Uterus (tissue), 4 donors: Measurements from ENCODE around the gene RTN1. TPM values are rescaled to one million over a fixed set of nuclear protein-coding genes. Genes with fewer than 3 reads are reported as not detected.

Experiments
- DNase-seq, 2 donors: peaks; one replicate each; pipeline ENCODE4 v3.0.0-alpha.2; 2019 to 2020
- H3K27ac ChIP-seq, 2 donors: fragments of 200-600 bp; sonication (generic); 1 replicate in 1 of 2; 2 replicates in 1 of 2; pipeline ENCODE4 v1.5.1; 2016 to 2018
- H3K27me3 ChIP-seq, 2 donors: fragments of 200-600 bp; sonication (generic); one replicate each; pipeline ENCODE4 v1.5.1; 2018 to 2019; ENCODE audit warnings: control low read depth in 1 of 2
- H3K36me3 ChIP-seq, 2 donors: fragments of 200-600 bp; sonication (generic); one replicate each; pipeline ENCODE4 v1.5.1; 2019; ENCODE audit warnings: control low read depth in 1 of 2
- H3K4me1 ChIP-seq, 2 donors: fragments of 200-600 bp; sonication (generic); one replicate each; pipeline ENCODE4 v1.5.1; 2018 to 2019; ENCODE audit warnings: control low read depth in 1 of 2
- H3K4me3 ChIP-seq, 2 donors: fragments of 200-600 bp; sonication (generic); 1 replicate in 1 of 2; 2 replicates in 1 of 2; pipeline ENCODE4 v1.5.1; 2018 to 2019; ENCODE audit warnings: mild to moderate bottlenecking in 1 of 2
- H3K9me3 ChIP-seq, 2 donors: fragments of 200-600 bp; sonication (generic); one replicate each; pipeline ENCODE4 v1.5.1; 2019; ENCODE audit warnings: control low read depth in 1 of 2
- POLR2A ChIP-seq, 2 donors: fragments of 450-650 bp; IDR thresholded peaks; one replicate each; pipeline ENCODE4 v1.6.1; 2016; ENCODE audit warnings: antibody characterized with exemption in 2 of 2, mild to moderate bottlenecking in 1 of 2, moderate library complexity in 1 of 2
- intact Hi-C: fragments of 100-400 bp; cut with DNase I; formaldehyde crosslinking; loops from one replicate; pipeline ENCODE4 v1.15.1; 2023; ENCODE audit warnings: low total_unique reads
- total RNA-seq, 4 donors: library from RNA; depleted of rRNA in 3 of 4; stranded (reverse); fragments of >200 nt in 3 of 4; gene quantifications; one replicate each; pipeline versions ENCODE4 v1.1.0 to v1.2.4, GENCODE V29; 2014 to 2023
- TF ChIP-seq, protein P1 (sequence below), 4 experiments: fragments of 200-600 bp in 2 of 4; fragments of 450-650 bp in 2 of 4; sonication (generic) in 2 of 4; IDR thresholded peaks; one replicate each; pipeline ENCODE4 v1.5.1; 2016 to 2019; ENCODE audit warnings: antibody characterized with exemption in 4 of 4, mild to moderate bottlenecking in 2 of 4, moderate library complexity in 1 of 4
- donor health status: DM: yes; HTN: yes; CAD: no.

The RTN1 gene
- total RNA-seq, 4 donors from 2014 or later = 0.26 to 14.4 (median 7.5) TPM

DNA sequence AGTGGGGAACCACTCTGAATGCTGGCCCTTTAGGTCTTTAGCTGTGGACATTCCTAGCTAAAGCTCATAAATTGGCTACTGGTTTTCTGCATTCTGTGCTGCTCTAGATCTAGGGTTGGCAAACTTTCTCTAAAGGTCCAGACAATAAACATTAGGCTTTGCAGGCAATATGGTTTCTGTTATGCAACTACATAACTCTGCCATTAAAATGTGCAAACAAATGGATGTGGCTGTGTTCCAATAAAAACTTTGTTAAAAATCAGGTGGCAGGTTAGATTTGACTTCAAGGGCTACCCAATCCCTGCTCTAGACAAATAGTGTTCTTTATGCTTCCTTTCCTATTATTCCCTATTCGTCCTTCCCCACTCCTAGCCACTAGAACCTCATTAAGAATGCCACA is 42.6 kb upstream of the RTN1 start:
- DNase-seq = no peak
- no peak for TF ChIP-seq POLR2A (IDR thresholded peaks at IDR 0.05)
- TF ChIP-seq, protein P1, sequence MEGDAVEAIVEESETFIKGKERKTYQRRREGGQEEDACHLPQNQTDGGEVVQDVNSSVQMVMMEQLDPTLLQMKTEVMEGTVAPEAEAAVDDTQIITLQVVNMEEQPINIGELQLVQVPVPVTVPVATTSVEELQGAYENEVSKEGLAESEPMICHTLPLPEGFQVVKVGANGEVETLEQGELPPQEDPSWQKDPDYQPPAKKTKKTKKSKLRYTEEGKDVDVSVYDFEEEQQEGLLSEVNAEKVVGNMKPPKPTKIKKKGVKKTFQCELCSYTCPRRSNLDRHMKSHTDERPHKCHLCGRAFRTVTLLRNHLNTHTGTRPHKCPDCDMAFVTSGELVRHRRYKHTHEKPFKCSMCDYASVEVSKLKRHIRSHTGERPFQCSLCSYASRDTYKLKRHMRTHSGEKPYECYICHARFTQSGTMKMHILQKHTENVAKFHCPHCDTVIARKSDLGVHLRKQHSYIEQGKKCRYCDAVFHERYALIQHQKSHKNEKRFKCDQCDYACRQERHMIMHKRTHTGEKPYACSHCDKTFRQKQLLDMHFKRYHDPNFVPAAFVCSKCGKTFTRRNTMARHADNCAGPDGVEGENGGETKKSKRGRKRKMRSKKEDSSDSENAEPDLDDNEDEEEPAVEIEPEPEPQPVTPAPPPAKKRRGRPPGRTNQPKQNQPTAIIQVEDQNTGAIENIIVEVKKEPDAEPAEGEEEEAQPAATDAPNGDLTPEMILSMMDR (IDR thresholded peaks at IDR 0.05) = no peak
- H3K27me3 ChIP-seq = peaks cover 0 to 16% of the 10 kb centered on the region in 2 donors
- no peaks in the 10 kb centered on the region for H3K36me3 ChIP-seq
- H3K4me1 ChIP-seq = no peaks in the 10 kb centered on the region
- no peaks in the 10 kb centered on the region for H3K9me3 ChIP-seq
- no peak overlapping the region for H3K27ac ChIP-seq
- no peak overlapping the region for H3K4me3 ChIP-seq
- intact Hi-C loops = no loop called here

DNA sequence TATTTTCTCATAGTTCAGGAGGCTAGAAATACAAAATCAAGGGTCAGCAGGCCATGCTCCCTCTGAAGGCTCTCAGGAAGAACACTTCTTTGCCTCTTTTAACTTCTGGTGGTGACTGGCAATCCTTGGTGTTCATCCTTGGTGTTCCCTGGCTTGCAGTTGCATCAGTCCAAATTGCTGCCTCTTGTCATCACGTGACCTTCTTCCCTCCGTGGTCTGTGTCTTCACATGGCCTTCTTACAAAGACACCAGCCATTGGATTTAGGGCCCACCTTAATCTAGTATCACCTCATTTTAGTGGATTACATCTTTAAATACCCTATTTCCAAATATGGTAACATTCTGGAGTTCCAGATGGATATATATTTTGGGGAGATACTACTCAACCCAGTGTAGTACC is 41.9 kb upstream of the RTN1 start:
- Histone ChIP-seq H3K9me3 (no peaks in the 10 kb centered on the region), H3K27ac (no peak overlapping the region), H3K36me3 (no peaks in the 10 kb centered on the region), H3K4me3 (no peak overlapping the region), H3K27me3 (peaks cover 0 to 10% of the 10 kb centered on the region in 2 donors), H3K4me1 (no peaks in the 10 kb centered on the region)
- intact Hi-C loops = no loop called here
- DNase-seq = no peak
- no peak for TF ChIP-seq POLR2A (IDR thresholded peaks at IDR 0.05)
- TF ChIP-seq, protein P1 (IDR thresholded peaks at IDR 0.05) = no peak

DNA sequence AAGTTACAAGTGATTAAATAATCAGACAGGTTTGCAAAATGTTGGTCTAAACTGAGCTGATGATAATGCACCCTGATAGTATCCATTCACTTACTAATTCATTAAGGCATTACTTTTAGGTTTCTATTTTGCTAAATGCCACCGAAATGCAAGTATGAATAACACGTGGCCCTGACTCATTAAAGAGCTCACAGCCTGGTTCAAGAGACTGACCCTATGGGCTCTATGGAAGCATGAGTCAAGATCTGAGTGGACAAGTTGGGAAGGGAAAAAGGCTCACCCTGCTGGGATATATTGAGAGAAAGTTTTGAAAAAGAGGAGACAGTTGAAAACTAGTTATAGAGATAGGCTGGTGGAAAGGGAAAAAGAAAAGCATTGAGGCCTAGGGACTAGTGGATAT is 34.6 kb upstream of the RTN1 start:
- intact Hi-C loops = no loop called here
- no peaks in the 10 kb centered on the region for H3K9me3 ChIP-seq
- H3K4me1 ChIP-seq = no peaks in the 10 kb centered on the region
- H3K36me3 ChIP-seq = no peaks in the 10 kb centered on the region
- peaks cover 0 to 1% of the 10 kb centered on the region in 2 donors for H3K27me3 ChIP-seq
- no peak overlapping the region for H3K27ac ChIP-seq
- no peak for DNase-seq
- no peak overlapping the region for H3K4me3 ChIP-seq
- no peak for TF ChIP-seq POLR2A (IDR thresholded peaks at IDR 0.05)
- TF ChIP-seq, protein P1 (IDR thresholded peaks at IDR 0.05) = no peak

DNA sequence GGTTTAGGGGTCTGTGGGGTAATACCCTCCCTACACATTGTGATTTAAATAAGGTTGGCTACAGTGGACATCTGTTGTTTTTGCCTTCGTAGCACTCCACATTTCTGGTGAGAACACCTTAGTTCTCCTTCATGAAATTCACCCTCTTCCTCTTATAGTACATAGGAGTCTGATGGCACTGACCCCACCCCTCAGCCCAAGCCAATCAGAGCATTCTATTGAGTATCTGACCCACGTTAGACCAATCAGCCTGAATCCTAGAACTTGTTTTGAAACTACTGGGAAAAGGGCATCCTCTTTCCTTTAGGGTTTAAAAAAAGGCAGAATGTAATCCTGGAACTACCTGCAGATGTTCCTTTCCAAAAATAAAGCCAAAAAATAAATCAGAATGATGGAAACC is 33.6 kb upstream of the RTN1 start:
- intact Hi-C loops = no loop called here
- H3K27me3 ChIP-seq = no peaks in the 10 kb centered on the region
- no peaks in the 10 kb centered on the region for H3K36me3 ChIP-seq
- TF ChIP-seq, protein P1 (IDR thresholded peaks at IDR 0.05) = no peak
- TF ChIP-seq POLR2A (IDR thresholded peaks at IDR 0.05) = no peak
- DNase-seq = no peak
- H3K4me1 ChIP-seq = no peaks in the 10 kb centered on the region
- H3K9me3 ChIP-seq = no peaks in the 10 kb centered on the region
- no peak overlapping the region for H3K27ac ChIP-seq
- no peak overlapping the region for H3K4me3 ChIP-seq

DNA sequence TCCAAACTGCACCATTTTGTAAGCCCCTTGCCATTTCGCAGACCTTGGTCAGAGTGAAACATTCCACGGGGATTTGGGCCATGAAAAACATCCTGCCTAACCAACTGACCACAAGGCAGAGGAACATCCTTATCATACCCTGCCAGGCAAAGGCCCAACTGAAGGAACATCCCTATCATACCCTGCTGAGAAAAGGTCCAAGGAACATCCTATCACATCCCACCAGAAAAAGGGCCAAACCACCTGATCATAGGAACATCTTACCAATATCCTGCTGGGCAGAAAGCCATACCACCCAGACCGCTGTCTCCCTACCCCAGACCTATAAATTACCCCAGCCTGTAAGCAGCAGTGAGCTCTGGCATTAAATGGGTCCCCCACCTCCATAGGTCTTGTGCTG is 30.0 kb upstream of the RTN1 start:
- Histone ChIP-seq H3K9me3 (no peaks in the 10 kb centered on the region), H3K27me3 (no peaks in the 10 kb centered on the region), H3K4me1 (no peaks in the 10 kb centered on the region), H3K36me3 (no peaks in the 10 kb centered on the region), H3K27ac (no peak overlapping the region), H3K4me3 (no peak overlapping the region)
- intact Hi-C loops = no loop called here
- no peak for DNase-seq
- TF ChIP-seq, protein P1 (IDR thresholded peaks at IDR 0.05) = no peak
- no peak for TF ChIP-seq POLR2A (IDR thresholded peaks at IDR 0.05)
